Natural killer cell treated with Interleukin-12 subunit alpha and Interleukin-12 subunit beta and Interleukin-15 and Interleukin-18, amount 100 ng/mL, for 72 hours (primary cell): ENCODE results near the gene POLR2H. TPM values are rescaled to one million over a fixed set of nuclear protein-coding genes. Genes with fewer than 3 reads are reported as not detected.

Experiments
- ATAC-seq, 2 donors: fragments of 150-1000 bp; cut with Tn5 transposase in 1 of 2; sonication (Bioruptor Pico), chemical (Tn5 transposase) in 1 of 2; 2 replicates each; pipeline ENCODE4 v1.10.0; 2021
- DNase-seq: peaks from one replicate; pipeline ENCODE4 v3.0.0; 2022; ENCODE audit warnings: low spot score
- H3K27ac Mint-ChIP-seq, 2 donors: 1 replicate in 1 of 2; 2 replicates in 1 of 2; pipeline ENCODE4 v1.8.0; 2022; ENCODE audit warnings: mixed read lengths in 2 of 2, mild to moderate bottlenecking in 1 of 2, moderate library complexity in 1 of 2
- H3K27me3 Mint-ChIP-seq, 2 donors: 1 replicate in 1 of 2; 2 replicates in 1 of 2; pipeline ENCODE4 v1.8.0; 2022; ENCODE audit warnings: mixed read lengths in 2 of 2
- H3K36me3 Mint-ChIP-seq: one replicate; pipeline ENCODE4 v1.8.0; 2022; ENCODE audit warnings: mixed read lengths
- H3K4me1 Mint-ChIP-seq, 2 donors: 1 replicate in 1 of 2; 2 replicates in 1 of 2; pipeline ENCODE4 v1.8.0; 2022; ENCODE audit warnings: low read depth in 2 of 2, mixed read lengths in 2 of 2, mild to moderate bottlenecking in 1 of 2
- H3K4me3 Mint-ChIP-seq: one replicate; pipeline ENCODE4 v1.8.0; 2022; ENCODE audit warnings: mixed read lengths
- H3K9me3 Mint-ChIP-seq: 2 replicates; pipeline ENCODE4 v1.8.0; 2022; ENCODE audit warnings: mixed read lengths
- total RNA-seq, 2 donors: library from RNA; stranded (reverse); gene quantifications; one replicate each; pipeline ENCODE4 v1.2.3, GENCODE V29; 2022

POLR2H gene
- total RNA-seq, 2 donors from 2014 or later: 111 to 142 TPM

GRCh38 chr3:184378651-184379357 lies 17.3 kb downstream of the POLR2H start:
- Mint-ChIP-seq H3K4me1 (peaks cover 0 to 12% of the 10 kb centered on the region in 2 donors), H3K9me3 (no peaks in the 10 kb centered on the region), H3K4me3 (peak overlapping the region; percentile 66), H3K36me3 (no peaks in the 10 kb centered on the region), H3K27ac (no peak overlapping the region), H3K27me3 (peaks cover 46 to 51% of the 10 kb centered on the region in 2 donors)
- DNase-seq: no peak
- ATAC-seq: no peak

GRCh38 chr3:184379358-184380184 lies 18.1 kb downstream of the POLR2H start, which contains the start of gene CHRD:
Gene CHRD (plus strand): TSS chr3:184380054. CDS start chr3:184380319, 265 bp downstream.
- DNase-seq (no peak), ATAC-seq (no peak)
- Mint-ChIP-seq H3K4me1 (peaks cover 0 to 12% of the 10 kb centered on the region in 2 donors), H3K9me3 (no peaks in the 10 kb centered on the region), H3K27ac (no peak within 1 kb of the TSS), H3K27me3 (peaks cover 46 to 51% of the 10 kb centered on the region in 2 donors), H3K36me3 (no peaks in the 10 kb centered on the region), H3K4me3 (peak within 1 kb of the TSS; percentile 66)

- H3K36me3 Mint-ChIP-seq: no peaks in the 10 kb centered on the region
- peaks cover 44 to 52% of the 10 kb centered on the region in 2 donors for H3K27me3 Mint-ChIP-seq
- no peak overlapping the region for H3K27ac Mint-ChIP-seq
- no peak overlapping the region for H3K4me3 Mint-ChIP-seq
- ATAC-seq: peak; percentile 17 to 48
- H3K9me3 Mint-ChIP-seq: no peaks in the 10 kb centered on the region
- peaks cover 0 to 12% of the 10 kb centered on the region in 2 donors for H3K4me1 Mint-ChIP-seq
- no peak for DNase-seq
Observed at GRCh38 chr3:184380185-184380626, 18.7 kb downstream of the POLR2H start.

GRCh38 chr3:184380627-184381260 lies 19.2 kb downstream of the POLR2H start:
- Mint-ChIP-seq H3K4me3 (peak overlapping the region; percentile 50), H3K9me3 (no peaks in the 10 kb centered on the region), H3K27me3 (peaks cover 38 to 47% of the 10 kb centered on the region in 2 donors), H3K36me3 (no peaks in the 10 kb centered on the region), H3K4me1 (peaks cover 0 to 12% of the 10 kb centered on the region in 2 donors), H3K27ac (no peak overlapping the region)
- DNase-seq (no peak), ATAC-seq (peak; percentile 2 to 44)

- Mint-ChIP-seq H3K9me3 (no peaks in the 10 kb centered on the region), H3K27ac (no peak overlapping the region), H3K4me1 (peaks cover 0 to 12% of the 10 kb centered on the region in 2 donors), H3K36me3 (no peaks in the 10 kb centered on the region), H3K4me3 (no peak overlapping the region), H3K27me3 (peaks cover 30 to 41% of the 10 kb centered on the region in 2 donors)
- ATAC-seq: no peak
- no peak for DNase-seq
Observed at GRCh38 chr3:184381261-184382224, 20.0 kb downstream of the POLR2H start.

- Mint-ChIP-seq H3K4me3 (no peak overlapping the region), H3K9me3 (no peaks in the 10 kb centered on the region), H3K36me3 (no peaks in the 10 kb centered on the region), H3K4me1 (peaks cover 0 to 11% of the 10 kb centered on the region in 2 donors), H3K27ac (no peak overlapping the region), H3K27me3 (peaks cover 21 to 34% of the 10 kb centered on the region in 2 donors)
- DNase-seq (no peak), ATAC-seq (no peak)
Observed at GRCh38 chr3:184382326-184383032, 21.0 kb downstream of the POLR2H start.

GRCh38 chr3:184383033-184383740 lies 21.7 kb downstream of the POLR2H start:
- Mint-ChIP-seq H3K4me3 (no peak overlapping the region), H3K27me3 (peaks cover 14 to 30% of the 10 kb centered on the region in 2 donors), H3K27ac (no peak overlapping the region), H3K9me3 (no peaks in the 10 kb centered on the region), H3K36me3 (no peaks in the 10 kb centered on the region), H3K4me1 (peaks cover 0 to 8% of the 10 kb centered on the region in 2 donors)
- DNase-seq (no peak), ATAC-seq (no peak)

- H3K27ac Mint-ChIP-seq: no peak overlapping the region
- H3K36me3 Mint-ChIP-seq: no peaks in the 10 kb centered on the region
- no peak overlapping the region for H3K4me3 Mint-ChIP-seq
- H3K4me1 Mint-ChIP-seq: peaks cover 0 to 4% of the 10 kb centered on the region in 2 donors
- peaks cover 2 to 21% of the 10 kb centered on the region in 2 donors for H3K27me3 Mint-ChIP-seq
- DNase-seq: no peak
- ATAC-seq: no peak
- no peaks in the 10 kb centered on the region for H3K9me3 Mint-ChIP-seq
Observed at GRCh38 chr3:184384342-184384741, 22.8 kb downstream of the POLR2H start.

GRCh38 chr3:184384856-184385422 lies 23.4 kb downstream of the POLR2H start:
- no peak overlapping the region for H3K4me3 Mint-ChIP-seq
- no peak for DNase-seq
- H3K27me3 Mint-ChIP-seq: peaks cover 0 to 21% of the 10 kb centered on the region in 2 donors
- no peaks in the 10 kb centered on the region for H3K9me3 Mint-ChIP-seq
- ATAC-seq: no peak
- peaks cover 0 to 3% of the 10 kb centered on the region in 2 donors for H3K4me1 Mint-ChIP-seq
- H3K27ac Mint-ChIP-seq: no peak overlapping the region
- H3K36me3 Mint-ChIP-seq: no peaks in the 10 kb centered on the region

GRCh38 chr3:184386047-184386806 lies 24.7 kb downstream of the POLR2H start:
- ATAC-seq (no peak), DNase-seq (no peak)
- Mint-ChIP-seq H3K36me3 (no peaks in the 10 kb centered on the region), H3K4me1 (no peaks in the 10 kb centered on the region), H3K27me3 (peaks cover 11 to 25% of the 10 kb centered on the region in 2 donors), H3K4me3 (no peak overlapping the region), H3K27ac (no peak overlapping the region), H3K9me3 (no peaks in the 10 kb centered on the region)

GRCh38 chr3:184387174-184387714 lies 25.7 kb downstream of the POLR2H start:
- Mint-ChIP-seq H3K4me1 (no peaks in the 10 kb centered on the region), H3K9me3 (no peaks in the 10 kb centered on the region), H3K36me3 (no peaks in the 10 kb centered on the region), H3K4me3 (no peak overlapping the region), H3K27me3 (peaks cover 12 to 19% of the 10 kb centered on the region in 2 donors), H3K27ac (no peak overlapping the region)
- DNase-seq (no peak), ATAC-seq (no peak)
